ENCODE results near the gene ABCC3. TPM values are rescaled to one million over a fixed set of nuclear protein-coding genes. Genes with fewer than 3 reads are reported as not detected.
"Not testable (repeated sequence)": the region's sequence is repeated elsewhere in the genome, so short reads cannot be mapped to it uniquely, and the experiment has no call there.

Gene ABCC3
- total RNA-seq, 1 donor, result 39.3 TPM

GRCh38 chr17:50679008-50679544 lies 44.4 kb downstream of the ABCC3 start:
- H3K4me3 ChIP-seq (ENCODE audit: low read depth, low read length), result no peak overlapping the region
- DNase-seq (ENCODE audit: low read depth), result no peak
- TF ChIP-seq CTCF (IDR thresholded peaks at IDR 0.05; ENCODE audit: insufficient read depth, low read depth, low read length), result no peak

DNA sequence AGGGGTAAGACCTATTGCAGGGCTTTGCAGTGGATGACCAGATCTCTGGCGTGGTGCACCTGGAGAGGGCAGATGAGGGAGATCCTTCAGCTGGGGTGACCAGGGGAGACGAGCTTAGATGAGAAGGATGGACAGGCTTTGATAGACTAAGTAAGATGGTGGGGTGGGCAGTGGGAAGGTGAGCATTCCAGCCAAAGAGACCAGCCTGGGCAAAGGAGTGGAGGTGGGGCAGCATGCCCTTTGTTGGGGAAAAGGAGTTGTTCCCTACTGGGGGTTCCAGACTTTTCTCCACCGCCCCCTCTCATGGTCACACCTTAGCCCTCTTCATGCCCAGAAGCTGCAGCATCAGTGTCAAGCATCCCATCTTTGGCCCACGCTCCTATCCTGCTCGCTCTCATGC lies 45.4 kb downstream of the ABCC3 start:
- no peak for TF ChIP-seq CTCF (IDR thresholded peaks at IDR 0.05; ENCODE audit: insufficient read depth, low read depth, low read length)
- H3K4me3 ChIP-seq (ENCODE audit: low read depth, low read length), result no peak overlapping the region
- DNase-seq (ENCODE audit: low read depth), result no peak

DNA sequence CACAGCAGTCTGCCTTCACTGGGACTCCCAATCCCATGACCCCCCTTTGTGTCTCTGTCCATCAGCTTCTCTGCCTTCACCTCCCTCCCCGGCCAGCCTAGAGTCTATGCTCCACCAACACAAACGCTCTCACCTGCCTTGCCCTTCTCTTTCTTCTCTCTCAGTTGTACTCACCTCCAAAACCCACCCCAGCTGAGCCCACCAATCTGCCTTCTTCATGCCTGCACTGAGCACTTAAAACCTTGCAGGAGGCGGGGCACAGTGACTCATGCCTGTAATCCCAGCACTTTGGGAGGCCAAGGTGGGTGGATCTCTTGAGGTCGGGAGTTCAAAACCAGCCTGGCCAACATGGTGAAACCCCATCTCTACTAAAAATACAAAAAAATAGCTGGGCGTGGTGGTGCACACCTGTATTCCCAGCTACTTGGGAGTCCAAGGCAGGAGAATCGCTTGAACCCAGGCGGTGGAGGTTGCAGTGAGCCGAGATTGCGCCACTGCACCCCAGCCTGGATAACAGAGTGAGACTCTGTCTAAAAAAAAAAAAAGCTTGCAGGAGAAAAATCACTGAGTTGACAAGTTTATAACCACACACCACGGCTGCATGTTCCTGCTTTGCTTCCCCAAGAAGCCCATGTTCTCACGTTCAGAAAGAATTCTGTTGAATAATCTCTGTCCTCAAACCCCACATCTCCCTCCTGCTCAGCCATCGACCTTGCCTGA lies 46.0 kb downstream of the ABCC3 start:
- not testable (repeated sequence) for H3K4me3 ChIP-seq (ENCODE audit: low read depth, low read length); DNase-seq (ENCODE audit: low read depth)

GRCh38 chr17:50681263-50682200 lies 46.9 kb downstream of the ABCC3 start:
- peak; percentile 83 for DNase-seq (ENCODE audit: low read depth)
- peak; percentile 79 for TF ChIP-seq CTCF (IDR thresholded peaks at IDR 0.05; ENCODE audit: insufficient read depth, low read depth, low read length)
- no peak overlapping the region for H3K4me3 ChIP-seq (ENCODE audit: low read depth, low read length)

GRCh38 chr17:50682441-50682840 lies 47.8 kb downstream of the ABCC3 start:
- no peak for TF ChIP-seq CTCF (IDR thresholded peaks at IDR 0.05; ENCODE audit: insufficient read depth, low read depth, low read length)
- no peak for DNase-seq (ENCODE audit: low read depth)
- no peak overlapping the region for H3K4me3 ChIP-seq (ENCODE audit: low read depth, low read length)

GRCh38 chr17:50682938-50683337 lies 48.3 kb downstream of the ABCC3 start:
- no peak for TF ChIP-seq CTCF (IDR thresholded peaks at IDR 0.05; ENCODE audit: insufficient read depth, low read depth, low read length)
- no peak overlapping the region for H3K4me3 ChIP-seq (ENCODE audit: low read depth, low read length)
- DNase-seq (ENCODE audit: low read depth), result no peak

Data from fibroblast of villous mesenchyme (primary cell).